HG02870 (cell line): ENCODE data around the gene CAB39L.
"Not testable (repeated sequence)": the region's sequence is repeated elsewhere in the genome, so short reads cannot be mapped to it uniquely, and the experiment has no call there.

Source experiments
- ATAC-seq: cut with Tn5 transposase; IDR thresholded peaks from one replicate; pipeline ENCODE4 v1.9.1; 2021; ENCODE audit warnings: mild to moderate bottlenecking, moderate library complexity; ENCODE audit not compliant: unreplicated experiment

CAB39L gene

DNA sequence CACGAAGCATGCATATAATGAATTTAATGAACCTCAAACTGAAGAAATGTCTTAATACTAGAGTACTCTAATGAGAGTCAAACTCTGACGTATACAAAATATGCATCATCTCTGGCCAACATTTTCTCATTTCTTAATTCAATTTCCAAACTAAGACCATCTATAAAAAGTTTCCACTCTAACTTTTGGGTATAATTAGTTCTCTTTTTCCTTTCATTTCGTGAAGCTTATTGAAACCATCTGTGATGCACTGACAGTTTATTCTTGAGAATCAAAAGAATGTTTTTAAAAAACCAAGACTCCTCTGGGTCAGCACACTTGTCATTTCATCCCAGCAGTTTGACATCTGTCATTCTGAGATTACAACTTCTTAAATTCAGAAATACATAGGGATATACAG, 90.0 kb downstream of the CAB39L start:
- ATAC-seq = no peak

DNA sequence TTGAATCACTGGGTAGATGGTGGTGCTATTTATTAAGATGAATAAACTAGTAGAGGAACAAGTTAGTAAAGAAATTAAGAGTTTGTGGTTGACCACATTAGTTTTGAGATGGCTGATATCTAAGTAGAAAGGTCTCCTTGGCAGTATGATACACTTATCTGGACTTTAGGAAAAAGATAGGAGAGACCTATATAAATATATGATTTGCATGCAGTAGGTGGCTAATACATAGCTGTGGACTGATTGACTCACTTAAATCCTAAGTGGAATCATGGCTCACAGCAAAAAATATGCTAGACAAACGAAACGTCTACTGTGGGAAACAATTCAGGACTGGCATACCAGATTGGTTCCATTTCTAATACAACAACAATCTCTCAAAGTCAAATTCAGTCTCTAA, 92.0 kb downstream of the CAB39L start:
- no peak for ATAC-seq

DNA sequence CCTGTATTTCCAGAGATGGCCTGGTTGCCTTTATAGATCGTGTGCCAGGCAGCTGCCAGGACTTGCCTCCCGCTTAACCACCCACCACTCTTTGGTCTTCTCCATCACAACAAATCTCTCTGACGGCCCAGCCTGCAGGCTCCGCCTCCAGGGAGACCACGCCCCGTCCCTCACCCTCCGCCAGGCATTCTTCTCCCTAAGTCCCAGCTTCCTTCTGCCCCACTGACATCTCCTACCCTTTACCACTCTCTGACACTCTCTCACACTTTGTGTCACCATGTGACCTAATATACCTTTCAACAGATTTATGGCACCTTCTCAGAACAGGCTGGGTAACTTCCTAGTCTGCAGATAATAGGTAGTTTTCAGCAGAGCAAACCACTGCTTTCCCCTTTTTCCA, 95.1 kb downstream of the CAB39L start:
- no peak for ATAC-seq

DNA sequence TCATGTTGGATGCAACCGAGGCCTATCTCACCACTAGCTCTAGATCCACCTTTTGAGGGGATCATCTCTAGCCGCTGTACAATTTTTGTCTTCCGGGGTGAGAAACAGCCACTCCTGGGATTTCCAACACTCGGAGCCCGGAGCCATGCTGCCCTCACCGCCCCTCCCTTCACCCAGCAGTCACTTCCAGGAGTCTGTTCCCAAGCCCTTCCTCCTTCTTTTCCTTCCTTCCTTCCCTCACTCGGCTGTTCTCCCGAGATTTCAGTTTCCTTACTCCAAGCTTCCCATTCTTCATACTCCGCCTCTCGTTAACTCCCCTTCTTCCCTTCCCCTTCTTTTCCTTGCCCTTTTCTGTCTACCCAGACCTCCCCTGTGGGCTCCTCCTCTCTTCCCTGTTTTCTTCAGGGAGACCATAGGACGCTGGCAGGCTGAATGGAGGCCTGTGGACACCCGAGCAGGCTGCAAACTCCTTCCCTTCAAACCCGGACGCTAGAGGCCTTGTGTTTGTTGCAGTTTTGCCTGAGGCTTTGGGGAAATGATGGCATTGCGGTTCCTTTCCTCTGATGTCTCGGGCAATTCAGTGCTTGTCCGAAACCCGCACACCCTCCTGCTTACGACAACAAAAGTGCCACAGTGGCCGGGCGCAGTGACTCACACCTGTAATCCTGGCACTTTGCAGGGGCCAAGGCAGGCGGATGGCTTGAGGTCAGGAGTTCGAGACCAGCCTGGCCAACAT, 96.0 kb downstream of the CAB39L start:
- no peak for ATAC-seq

DNA sequence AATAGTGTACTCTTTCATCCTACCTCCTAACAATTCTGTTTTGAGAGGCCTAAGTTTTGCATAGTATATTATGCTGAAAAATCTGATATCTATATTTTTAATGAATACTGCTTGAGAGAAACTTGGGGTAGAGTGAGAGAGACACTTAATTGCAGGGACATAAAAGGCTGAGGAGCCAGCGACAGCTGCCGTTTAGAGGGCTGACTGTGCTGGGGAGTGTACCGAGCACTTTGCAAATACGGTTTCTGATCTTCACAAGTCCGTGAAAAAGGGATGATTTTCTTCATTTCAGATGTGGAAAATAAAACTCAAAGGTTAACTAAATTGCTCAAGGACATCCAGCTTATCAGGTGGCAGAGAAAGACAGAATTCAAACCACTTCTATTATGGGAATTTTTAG, 97.4 kb downstream of the CAB39L start:
- ATAC-seq = no peak

DNA sequence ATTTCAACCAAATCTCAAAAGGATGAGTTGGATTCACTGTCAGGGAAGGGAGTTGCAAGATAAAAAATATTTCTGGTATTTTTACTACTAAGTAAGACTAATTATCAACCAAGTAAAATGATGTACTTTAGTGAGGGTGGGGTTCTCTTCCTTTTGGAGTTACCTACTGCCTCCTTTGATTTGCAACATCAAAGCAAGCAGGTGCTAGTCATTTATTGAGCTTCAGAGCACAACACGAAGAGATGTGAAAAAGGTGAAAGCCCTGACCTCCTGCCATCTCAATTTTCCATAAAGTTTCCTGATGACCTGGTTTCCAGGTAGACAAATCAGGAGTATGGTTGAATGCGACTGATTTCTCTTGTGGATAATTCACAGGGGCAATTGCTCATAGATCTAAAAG, 100.1 kb downstream of the CAB39L start:
- no peak for ATAC-seq

DNA sequence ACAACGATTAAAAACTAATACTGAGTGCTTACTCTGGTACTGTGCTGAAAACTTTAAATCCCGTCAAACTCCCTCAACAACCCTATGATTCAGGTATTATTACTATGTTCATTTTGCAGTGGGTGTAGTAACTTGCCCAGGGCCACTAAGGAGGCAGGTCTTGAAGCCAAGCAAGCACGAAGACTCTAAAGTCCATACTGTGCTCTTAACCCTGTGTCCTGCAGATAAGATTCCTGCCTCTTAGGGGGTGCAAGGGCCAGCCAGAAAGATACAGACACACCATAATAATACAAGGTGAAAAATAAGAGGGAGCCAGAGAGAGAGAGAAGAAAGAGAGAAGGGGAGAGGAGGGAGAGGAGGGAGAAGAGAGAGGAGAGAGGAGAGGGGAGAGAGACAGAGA, 100.6 kb downstream of the CAB39L start:
- no peak for ATAC-seq

DNA sequence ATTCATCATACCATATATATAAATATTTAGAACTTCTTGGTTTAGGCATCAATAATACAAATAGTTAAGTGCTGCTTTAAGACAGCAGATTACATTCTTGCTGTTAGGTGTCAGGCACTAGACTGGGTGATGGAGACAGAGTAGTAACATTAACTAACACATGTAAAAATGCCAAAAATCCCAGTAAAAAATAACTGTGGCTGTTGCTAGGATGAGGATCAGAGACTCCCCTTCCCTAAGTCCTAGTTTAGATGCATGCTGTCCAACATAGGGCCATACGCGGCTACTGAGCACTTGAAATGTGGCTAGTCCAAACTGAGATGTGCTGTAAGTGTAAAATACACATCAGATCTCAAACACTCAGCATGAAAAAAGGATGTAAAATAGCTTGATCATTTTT, 101.4 kb downstream of the CAB39L start:
- no peak for ATAC-seq

DNA sequence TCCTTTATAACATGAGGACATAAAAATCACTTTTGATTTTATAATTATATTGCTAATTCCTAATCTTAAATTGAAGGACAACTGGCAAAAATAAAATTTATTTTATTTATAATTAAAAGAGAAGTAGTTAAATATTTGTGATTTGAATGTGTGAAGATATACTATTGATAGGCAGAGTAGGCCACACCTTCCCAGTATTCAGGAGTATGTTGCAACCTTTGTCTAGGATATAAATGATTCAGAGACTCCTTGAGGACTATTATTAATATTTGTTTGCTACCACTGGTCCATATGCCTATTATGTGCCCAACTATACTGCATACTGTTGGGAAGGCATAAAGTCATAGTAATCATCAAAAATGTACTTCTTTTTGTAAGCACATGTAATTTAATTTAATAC, 101.9 kb downstream of the CAB39L start:
- ATAC-seq = no peak

DNA sequence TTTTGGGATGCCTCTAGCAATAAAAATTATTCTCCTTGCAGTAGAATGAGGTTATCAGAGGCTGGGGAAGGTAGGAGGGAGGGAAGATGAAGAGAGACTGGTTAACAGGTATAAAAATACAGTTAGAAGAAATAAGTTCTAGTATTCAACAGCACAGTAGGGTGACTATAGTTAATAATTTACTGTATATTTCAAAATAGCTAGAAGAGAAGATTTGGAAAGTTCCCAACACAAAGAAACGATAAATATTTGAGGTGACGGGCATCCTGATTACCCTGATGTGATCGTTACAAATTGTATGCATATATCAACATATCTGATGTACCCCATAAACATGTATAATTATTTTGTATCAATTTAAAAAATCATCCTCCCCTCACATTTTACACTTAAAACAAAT, 102.3 kb downstream of the CAB39L start:
- no peak for ATAC-seq

DNA sequence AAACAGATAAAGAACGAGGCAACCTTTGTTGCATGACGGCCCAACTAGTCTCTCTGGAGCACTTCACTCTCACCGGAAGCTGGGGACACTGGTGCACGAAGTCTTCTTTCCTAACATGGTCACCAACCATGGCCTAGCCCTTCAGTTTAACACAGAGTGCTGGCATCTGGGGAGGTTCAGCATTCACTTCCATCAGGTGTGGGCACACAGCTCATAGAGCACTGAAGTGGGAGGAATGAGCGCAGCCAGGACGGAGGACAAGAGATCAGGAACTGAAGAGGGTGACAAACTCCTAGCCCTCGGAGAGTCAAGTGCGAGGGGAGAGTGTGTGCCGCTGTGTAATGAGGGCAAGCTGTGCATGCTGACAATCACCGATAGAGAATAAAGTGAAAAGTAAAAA, 103.7 kb downstream of the CAB39L start:
- no peak for ATAC-seq

DNA sequence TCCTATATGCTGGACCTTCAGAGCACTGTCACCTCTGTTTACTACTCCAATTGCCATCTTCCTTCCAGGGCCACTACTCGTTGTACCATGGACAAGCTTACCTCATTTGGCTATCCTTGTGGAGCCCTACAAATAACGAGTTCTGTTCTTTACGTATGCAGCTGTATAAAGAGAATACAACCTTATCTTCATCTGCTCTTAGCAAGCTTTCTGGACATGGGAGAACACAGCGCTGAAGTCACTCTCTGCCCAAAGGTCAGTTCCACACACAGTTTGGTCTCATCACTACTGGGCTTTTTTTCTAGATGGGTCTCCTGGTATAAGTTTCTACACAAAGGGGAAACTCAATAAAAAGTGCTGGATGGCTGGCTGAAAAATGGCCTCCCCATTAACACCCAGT, 107.2 kb downstream of the CAB39L start:
- no peak for ATAC-seq

DNA sequence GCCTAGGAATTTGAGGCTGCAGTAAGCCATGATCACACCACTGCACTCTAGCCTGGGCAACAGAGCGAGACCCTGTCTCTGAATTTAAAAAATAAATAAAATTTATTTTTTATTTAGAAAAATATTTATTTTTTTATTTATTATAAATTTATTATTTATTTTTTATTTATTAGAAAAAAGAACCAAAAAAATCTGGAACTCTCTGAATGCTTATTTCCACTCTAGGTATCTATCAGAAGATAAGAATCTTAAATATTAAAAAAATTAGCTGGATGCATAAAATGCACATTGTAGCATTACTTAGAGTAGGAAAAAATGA, 113.4 kb downstream of the CAB39L start:
- no peak for ATAC-seq

DNA sequence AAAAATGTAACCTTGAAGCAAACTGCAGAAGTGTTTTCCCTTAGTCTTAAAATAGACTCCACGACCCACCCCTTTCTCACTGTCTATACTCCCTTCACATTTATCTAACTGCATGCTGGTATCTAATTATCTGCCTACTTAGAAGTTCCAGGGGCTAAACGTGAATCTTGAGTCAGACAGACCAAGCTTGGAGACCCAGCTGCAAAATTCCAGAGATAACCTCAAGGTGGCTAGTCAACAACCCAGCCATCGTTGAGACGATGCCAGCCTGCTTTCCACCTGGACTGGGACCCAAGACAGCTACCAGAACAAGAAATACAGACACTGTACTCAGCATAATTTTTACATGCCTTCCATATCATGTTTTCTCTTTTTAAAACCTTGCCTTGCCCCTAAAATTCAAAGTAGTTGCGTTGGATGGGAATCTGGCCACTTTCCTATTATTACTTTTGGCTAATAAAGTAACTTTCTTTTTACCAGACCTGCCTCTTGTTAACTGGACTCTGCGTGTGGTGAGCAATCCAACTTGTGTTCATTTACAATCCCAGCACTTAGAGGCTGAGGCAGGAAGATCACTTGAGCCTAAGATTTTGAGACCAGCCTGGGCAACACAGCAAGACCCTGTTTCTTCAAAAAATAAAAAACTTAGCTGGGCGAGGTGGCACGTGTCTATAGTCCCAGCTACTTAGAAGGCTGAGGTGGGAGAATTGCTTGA, 113.9 kb downstream of the CAB39L start:
- ATAC-seq = no peak

DNA sequence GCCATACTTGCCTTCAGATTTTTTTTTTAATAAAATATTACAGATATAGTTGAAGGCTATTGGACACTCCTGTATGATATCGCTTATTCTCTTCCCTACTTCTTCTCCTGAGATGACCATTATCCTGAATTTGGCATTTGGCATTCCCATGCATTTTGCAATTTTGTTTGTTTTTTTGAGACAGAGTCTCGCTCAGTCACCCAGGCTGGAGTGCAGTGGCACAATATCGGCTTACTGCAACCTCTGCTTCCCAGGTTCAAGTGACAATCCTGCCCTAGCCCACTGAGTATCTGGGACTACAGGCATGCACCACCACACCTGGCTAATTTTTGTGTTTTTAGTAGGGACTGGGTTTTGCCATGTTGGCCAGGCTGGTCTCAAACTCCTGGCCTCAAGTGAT, 116.7 kb downstream of the CAB39L start:
- not testable (repeated sequence) for ATAC-seq

DNA sequence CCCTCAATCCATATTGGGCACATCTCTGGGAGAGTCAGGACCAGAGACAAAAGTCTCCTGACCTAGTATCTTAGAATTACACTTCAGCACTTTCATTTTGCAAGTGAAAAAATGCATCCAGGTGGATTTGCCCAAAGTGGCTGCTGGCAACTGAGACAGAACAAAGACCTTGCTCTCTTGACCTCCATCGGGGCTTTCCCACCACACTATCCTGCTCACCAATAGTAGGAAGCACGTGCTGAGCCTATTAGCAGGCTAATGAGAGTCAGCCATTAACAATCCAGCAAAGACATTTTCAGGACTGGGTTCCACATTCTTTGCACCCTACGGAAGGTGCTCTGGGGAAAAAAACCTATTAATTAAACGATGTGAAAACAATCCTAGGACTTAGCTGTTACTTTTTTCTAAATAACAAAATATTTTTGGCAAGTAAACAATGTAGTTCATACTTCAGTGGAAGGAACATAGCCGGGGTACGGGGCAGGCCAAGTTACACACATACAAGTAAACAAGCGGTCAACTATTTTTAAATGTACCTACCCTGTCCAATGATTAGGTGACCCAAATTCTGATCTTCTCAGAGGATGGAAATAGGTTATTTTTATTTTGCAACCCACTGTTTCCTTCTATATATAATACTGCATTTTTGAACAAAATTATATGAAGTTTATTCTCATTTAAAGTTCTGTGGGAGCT, 117.5 kb downstream of the CAB39L start:
- ATAC-seq = no peak

DNA sequence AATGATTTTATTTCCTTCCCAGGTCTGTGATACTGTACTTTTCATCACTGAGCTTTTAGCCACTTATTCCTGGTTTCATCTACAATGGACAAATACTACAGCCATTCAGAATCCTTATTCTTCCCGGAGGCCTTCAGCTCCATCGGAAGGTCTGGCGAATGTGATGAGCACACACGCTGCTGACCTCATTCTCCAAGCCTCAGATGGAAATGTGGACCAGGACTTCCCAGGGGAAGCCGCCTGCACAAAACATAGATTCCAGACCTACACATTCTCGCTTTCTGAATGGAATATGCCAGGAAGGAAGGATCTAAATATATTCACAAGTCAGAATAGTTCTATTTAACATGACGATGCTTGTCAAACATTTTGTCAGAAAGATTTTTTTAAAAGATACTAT, 120.5 kb downstream of the CAB39L start:
- ATAC-seq = no peak

DNA sequence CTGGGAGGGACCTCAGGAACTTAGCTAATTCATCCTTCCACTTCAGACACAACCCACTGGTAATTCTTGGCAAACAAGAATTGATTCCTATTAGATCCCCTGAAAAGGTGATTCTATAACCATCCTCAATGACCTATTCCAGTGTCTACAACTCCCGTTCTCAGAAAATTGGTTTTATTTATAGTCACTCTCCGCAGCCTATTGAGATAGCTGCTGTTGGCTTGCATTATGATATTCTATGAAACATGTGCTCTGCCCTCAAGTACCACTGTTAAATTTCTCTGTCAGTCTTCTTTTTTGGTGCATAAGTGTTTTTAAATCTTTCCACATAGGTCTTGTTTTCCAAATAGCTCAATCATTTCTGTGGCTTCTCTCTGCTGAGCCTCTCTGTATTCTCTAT, 121.2 kb downstream of the CAB39L start:
- ATAC-seq = no peak

DNA sequence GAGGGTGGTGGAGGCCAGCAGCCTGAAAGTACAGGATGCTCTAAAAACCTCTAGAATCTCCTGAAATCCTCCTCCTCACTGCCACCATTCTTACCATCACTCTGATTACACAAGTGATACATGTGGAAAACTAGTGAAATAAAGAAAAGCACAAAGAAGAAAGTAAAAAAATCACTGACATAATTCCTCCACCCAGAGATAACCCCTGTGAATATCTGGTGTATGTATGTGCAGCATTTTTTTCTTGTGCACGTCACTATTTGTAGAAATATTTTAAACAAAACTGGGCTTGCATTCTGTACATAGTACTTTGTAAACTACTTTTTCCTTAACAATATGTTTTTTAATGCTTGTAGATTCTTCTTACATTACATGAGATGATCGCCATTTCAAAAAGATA, 122.9 kb downstream of the CAB39L start:
- no peak for ATAC-seq

DNA sequence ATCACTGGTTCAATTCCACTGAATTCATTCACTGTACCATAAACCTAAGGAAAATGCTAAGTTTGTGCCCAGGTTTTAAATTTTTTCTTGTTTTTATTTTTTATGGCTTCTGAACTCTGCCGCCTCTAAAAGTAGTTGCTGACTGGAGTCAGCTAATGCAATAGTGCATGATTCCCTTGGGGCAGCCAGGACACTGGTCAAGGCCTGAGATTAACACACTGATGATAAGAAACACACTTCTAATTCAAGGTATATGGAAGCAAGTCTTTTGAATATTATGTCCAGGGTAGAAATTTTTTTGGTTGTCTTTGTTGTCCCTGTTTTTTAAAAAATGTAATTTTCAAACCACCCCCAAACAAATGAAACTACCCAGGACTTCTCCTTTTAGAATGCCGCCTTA, 123.9 kb downstream of the CAB39L start:
- no peak for ATAC-seq

DNA sequence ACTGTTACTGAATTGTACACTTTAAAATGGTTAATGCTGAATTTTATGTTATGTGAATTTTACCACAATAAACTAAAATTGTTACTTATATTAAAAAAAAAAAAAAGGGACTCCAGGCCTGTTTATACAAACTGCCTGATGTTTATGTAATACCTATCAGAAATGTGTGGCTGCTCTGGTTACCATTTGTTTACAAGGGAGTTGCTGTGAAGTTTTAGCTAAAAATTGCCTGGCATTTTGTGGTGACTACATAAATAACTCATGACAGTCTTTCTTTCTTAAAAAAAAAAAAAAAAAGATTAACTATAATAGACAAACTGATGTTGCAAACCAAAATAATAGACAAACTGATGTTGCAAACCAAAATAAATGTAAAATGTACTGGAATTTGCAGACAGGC, 124.3 kb downstream of the CAB39L start:
- ATAC-seq = no peak

DNA sequence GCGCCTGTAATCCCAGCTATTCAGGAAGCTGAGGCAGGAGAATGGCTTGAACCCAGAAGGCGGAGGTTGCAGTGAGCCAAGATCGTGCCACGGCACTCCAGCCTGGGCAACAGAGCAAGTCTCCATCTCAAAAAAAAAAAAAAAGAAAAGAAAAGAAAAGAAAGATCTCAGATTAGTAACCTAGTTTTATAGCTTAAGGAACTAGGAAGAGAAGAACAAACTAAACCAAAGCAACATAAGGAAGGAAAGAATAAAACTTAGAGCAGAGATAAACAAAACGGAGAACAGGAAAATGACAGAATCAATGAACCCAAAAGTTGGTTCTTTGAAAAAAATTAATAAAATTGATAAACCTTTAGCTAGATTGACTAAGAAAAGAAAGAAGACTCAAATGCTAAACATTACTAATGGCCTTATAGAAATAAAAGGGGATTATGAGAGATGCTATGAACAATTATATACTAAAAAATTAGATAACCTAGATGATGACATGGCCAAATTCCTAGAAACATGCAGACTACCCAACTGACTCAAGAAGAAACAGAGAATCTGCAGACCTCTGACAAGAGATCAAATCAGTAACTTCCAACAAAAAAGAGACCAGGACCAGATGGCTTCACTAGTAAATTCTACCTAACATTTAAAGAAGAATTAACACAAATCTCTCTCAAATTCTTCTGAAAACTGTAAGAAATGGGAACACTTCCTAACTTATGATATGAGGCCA, 127.9 kb downstream of the CAB39L start:
- ATAC-seq = no peak
